H9 (cell line): ENCODE measurements around the gene GRID1. TPM values are rescaled to one million over a fixed set of nuclear protein-coding genes. Genes with fewer than 3 reads are reported as not detected.

ENCODE experiments used
- DNase-seq: peaks from one replicate; pipeline ENCODE4 v3.0.0-alpha.2; 2017
- H2AFZ ChIP-seq: one replicate; pipeline ENCODE4 v1.6.1; 2013; ENCODE audit warnings: mild to moderate bottlenecking, low read length, control low read depth, moderate library complexity
- H2AK5ac ChIP-seq: 2 replicates; pipeline ENCODE4 v1.6.1; 2013; ENCODE audit warnings: low read length, control low read depth, mixed read lengths; ENCODE audit not compliant: insufficient read length
- H2BK120ac ChIP-seq: one replicate; pipeline ENCODE4 v1.6.1; 2013; ENCODE audit warnings: low read depth, mild to moderate bottlenecking, low read length, control low read depth, inconsistent platforms; ENCODE audit not compliant: poor library complexity, severe bottlenecking
- H2BK12ac ChIP-seq: 2 replicates; pipeline ENCODE4 v1.6.1; 2013; ENCODE audit warnings: low read length, control low read depth, mixed read lengths, low read depth; ENCODE audit not compliant: insufficient read length
- H2BK15ac ChIP-seq: 2 replicates; pipeline ENCODE4 v1.6.1; 2013; ENCODE audit warnings: low read depth, low read length, control low read depth
- H2BK20ac ChIP-seq: one replicate; pipeline ENCODE4 v1.6.1; 2013; ENCODE audit warnings: low read depth, mild to moderate bottlenecking, low read length, control low read depth, inconsistent platforms; ENCODE audit not compliant: poor library complexity, severe bottlenecking
- H2BK5ac ChIP-seq: 2 replicates; pipeline ENCODE4 v1.6.1; 2013; ENCODE audit warnings: low read length, control low read depth, mixed read lengths; ENCODE audit not compliant: insufficient read length
- H3K14ac ChIP-seq: 2 replicates; pipeline ENCODE4 v1.6.1; 2013; ENCODE audit warnings: low read length, control low read depth; ENCODE audit not compliant: insufficient read depth
- H3K18ac ChIP-seq: 2 replicates; pipeline ENCODE4 v1.6.1; 2013; ENCODE audit warnings: low read depth, mild to moderate bottlenecking, mixed read lengths, low read length, control low read depth; ENCODE audit not compliant: insufficient read length
- H3K23ac ChIP-seq: 2 replicates; pipeline ENCODE4 v1.6.1; 2013; ENCODE audit warnings: low read length, control low read depth, mixed read lengths, low read depth; ENCODE audit not compliant: insufficient read length
- H3K23me2 ChIP-seq: 2 replicates; pipeline ENCODE4 v1.6.1; 2013; ENCODE audit warnings: low read depth, mild to moderate bottlenecking, mixed read lengths, low read length, control low read depth; ENCODE audit not compliant: insufficient read length, poor library complexity, severe bottlenecking
- H3K27ac ChIP-seq: 2 replicates; pipeline ENCODE4 v1.5.1; 2013; ENCODE audit warnings: low read length, control low read depth, mixed read lengths, low read depth; ENCODE audit not compliant: insufficient read length
- H3K27me3 ChIP-seq: 2 replicates; pipeline ENCODE4 v1.6.1; 2013; ENCODE audit warnings: low read length, control low read depth, inconsistent platforms; ENCODE audit not compliant: insufficient read depth
- H3K4ac ChIP-seq: 2 replicates; pipeline ENCODE4 v1.6.1; 2013; ENCODE audit warnings: low read depth, mild to moderate bottlenecking, control low read depth, inconsistent platforms, low read length, moderate library complexity
- H3K4me1 ChIP-seq: 2 replicates; pipeline ENCODE4 v1.6.1; 2013; ENCODE audit warnings: low read length, control low read depth, inconsistent platforms; ENCODE audit not compliant: insufficient read depth
- H3K4me2 ChIP-seq: 2 replicates; pipeline ENCODE4 v1.6.1; 2013; ENCODE audit warnings: low read length, control low read depth, mixed read lengths; ENCODE audit not compliant: insufficient read length, insufficient read depth
- H3K56ac ChIP-seq: 2 replicates; pipeline ENCODE4 v1.6.1; 2013; ENCODE audit warnings: low read depth, mild to moderate bottlenecking, mixed read lengths, low read length, control low read depth; ENCODE audit not compliant: insufficient read length
- H3K79me1 ChIP-seq: 2 replicates; pipeline ENCODE4 v1.6.1; 2013; ENCODE audit warnings: low read depth, mild to moderate bottlenecking, moderate library complexity, low read length, control low read depth, inconsistent platforms; ENCODE audit not compliant: insufficient read depth, poor library complexity, severe bottlenecking
- H3K79me2 ChIP-seq: 2 replicates; pipeline ENCODE4 v1.6.1; 2013; ENCODE audit warnings: low read length, control low read depth, inconsistent platforms; ENCODE audit not compliant: insufficient read depth
- H3K9ac ChIP-seq: 2 replicates; pipeline ENCODE4 v1.6.1; 2013; ENCODE audit warnings: low read length, control low read depth, mixed read lengths; ENCODE audit not compliant: insufficient read length; ENCODE audit errors: extremely low read depth
- H3K9me3 ChIP-seq: one replicate; pipeline ENCODE4 v1.6.1; 2013; ENCODE audit warnings: low read depth, low read length, inconsistent platforms; ENCODE audit not compliant: control insufficient read depth
- H3T11ph ChIP-seq: one replicate; pipeline ENCODE4 v1.6.1; 2013; ENCODE audit warnings: mild to moderate bottlenecking, low read length, control low read depth, inconsistent platforms
- H4K20me1 ChIP-seq: one replicate; pipeline ENCODE4 v1.6.1; 2013; ENCODE audit not compliant: control insufficient read depth, insufficient read length, insufficient read depth
- H4K5ac ChIP-seq: 2 replicates; pipeline ENCODE4 v1.6.1; 2013; ENCODE audit warnings: low read depth, mild to moderate bottlenecking, mixed read lengths, low read length, control low read depth; ENCODE audit not compliant: insufficient read length
- H4K8ac ChIP-seq: replicated peaks from 2 replicates; pipeline ENCODE4 v1.6.1; 2013; ENCODE audit warnings: low read length, control low read depth, mixed read lengths, low read depth; ENCODE audit not compliant: insufficient read length
- H4K91ac ChIP-seq: 2 replicates; pipeline ENCODE4 v1.6.1; 2013; ENCODE audit warnings: low read depth, mild to moderate bottlenecking, moderate library complexity, mixed read lengths, low read length, control low read depth; ENCODE audit not compliant: insufficient read length
- H3K27ac Mint-ChIP-seq, 3 experiments: 2 replicates in 2 of 3; 3 replicates in 1 of 3; pipeline ENCODE4 v1.8.0; 2020 to 2021; ENCODE audit warnings: mixed read lengths in 3 of 3, mild to moderate bottlenecking in 1 of 3, moderate library complexity in 1 of 3
- H3K27me3 Mint-ChIP-seq: 2 replicates; pipeline ENCODE4 v1.8.0; 2021; ENCODE audit warnings: low read depth, mild to moderate bottlenecking, moderate library complexity, mixed read lengths
- H3K36me3 Mint-ChIP-seq, 3 experiments: 2 replicates in 2 of 3; 3 replicates in 1 of 3; pipeline ENCODE4 v1.8.0; 2020 to 2021; ENCODE audit warnings: low read depth in 3 of 3, mixed read lengths in 3 of 3; ENCODE audit not compliant: insufficient read depth in 1 of 3
- H3K4me1 Mint-ChIP-seq, 2 experiments: 2 replicates each; pipeline ENCODE4 v1.8.0; 2020; ENCODE audit warnings: mixed read lengths in 2 of 2
- H3K4me3 Mint-ChIP-seq, 2 experiments: 2 replicates in 1 of 2; 3 replicates in 1 of 2; pipeline ENCODE4 v1.8.0; 2020 to 2021; ENCODE audit warnings: mild to moderate bottlenecking in 2 of 2, mixed read lengths in 2 of 2, moderate library complexity in 1 of 2
- H3K9me3 Mint-ChIP-seq, 2 experiments: 2 replicates in 1 of 2; 3 replicates in 1 of 2; pipeline ENCODE4 v1.8.0; 2020; ENCODE audit warnings: mild to moderate bottlenecking in 2 of 2, mixed read lengths in 2 of 2, moderate library complexity in 1 of 2
- CTCF ChIP-seq: fragments of 200-600 bp; sonication (generic); conservative IDR thresholded peaks from 3 replicates; pipeline ENCODE4 v1.8.0; 2021; ENCODE audit warnings: antibody characterized with exemption, mild to moderate bottlenecking
- WGBS: extraction: QIAGEN DNeasy Blood & Tissue Kit; methylation state at CpG from one replicate; pipeline ENCODE4 v1.1.7; 2013; ENCODE audit warnings: missing lambda C conversion rate, low lambda C conversion rate, mixed read lengths; ENCODE audit not compliant: insufficient read length; ENCODE audit errors: extremely low coverage; 5-methylcytosine and 5-hydroxymethylcytosine counted together
- total RNA-seq: library from RNA; stranded (reverse); gene quantifications from 2 replicates; pipeline ENCODE4 v1.2.1, GENCODE V29; 2021

GRID1 gene
- total RNA-seq, 1 experiment from 2014 or later, result 0.35 TPM

DNA sequence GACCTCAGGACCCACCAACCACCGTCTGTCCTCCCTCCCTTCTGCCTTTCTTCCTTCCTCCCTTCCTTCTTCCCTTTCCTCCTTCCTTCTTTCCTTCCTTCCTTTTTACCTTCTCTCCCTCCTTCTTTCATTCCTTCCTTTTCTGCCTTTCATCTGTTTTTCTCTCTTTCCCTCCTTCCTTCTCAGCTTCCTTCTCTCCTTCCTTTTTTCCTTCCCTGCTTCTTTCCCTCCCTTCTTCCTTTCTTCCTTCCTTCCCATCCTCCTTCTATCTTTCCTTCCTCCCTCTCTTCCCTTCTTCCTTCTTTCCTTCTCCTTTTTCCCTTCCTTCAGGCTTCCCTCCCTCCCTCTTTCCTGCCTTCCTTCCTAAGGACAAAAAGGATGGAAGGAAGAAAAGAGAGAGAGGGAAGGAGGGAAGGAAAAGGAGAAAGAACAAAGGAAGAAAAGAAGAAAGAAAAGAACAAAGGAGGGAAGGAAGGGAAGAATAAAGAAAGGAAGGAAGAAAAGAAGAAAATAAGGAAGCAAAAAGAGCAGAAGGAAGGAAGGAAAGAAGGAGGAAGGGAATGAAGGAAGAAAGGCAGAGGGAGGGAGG, 405.0 kb downstream of the GRID1 start:
- Mint-ChIP-seq H3K27ac (peak overlapping the region in 1 of 3 experiments; percentile 27; a peak in 1 of 7 replicates), H3K27me3 (peaks cover 12% of the 10 kb centered on the region), H3K4me3 (no peak overlapping the region), H3K9me3 (peaks cover 19 to 24% of the 10 kb centered on the region in 2 experiments), H3K4me1 (no peaks in the 10 kb centered on the region), H3K36me3 (peaks cover 0 to 5% (median 0%) of the 10 kb centered on the region in 3 experiments; a peak in 2 of 7 replicates)
- DNase-seq, result no peak
- Histone ChIP-seq H3K9ac (no peak overlapping the region), H3K23me2 (no peaks in the 10 kb centered on the region), H2BK12ac (no peak overlapping the region), H3K14ac (no peak overlapping the region), H3K4ac (no peak overlapping the region), H4K5ac (no peak overlapping the region), H3K9me3 (no peaks in the 10 kb centered on the region), H2AFZ (no peak overlapping the region), H4K20me1 (no peaks in the 10 kb centered on the region), H3K27me3 (no peaks in the 10 kb centered on the region), H2BK120ac (no peak overlapping the region), H2BK5ac (no peak overlapping the region), H3K79me1 (no peaks in the 10 kb centered on the region), H3K23ac (no peak overlapping the region), H2BK20ac (no peak overlapping the region), H3K56ac (no peak overlapping the region), H4K8ac (no peak overlapping the region), H2AK5ac (no peak overlapping the region), H3T11ph (no peak overlapping the region), H3K4me2 (no peak overlapping the region), H3K18ac (no peak overlapping the region), H3K79me2 (no peaks in the 10 kb centered on the region), H3K27ac (no peak overlapping the region), H4K91ac (no peak overlapping the region), H2BK15ac (no peak overlapping the region), H3K4me1 (no peaks in the 10 kb centered on the region)
- TF ChIP-seq CTCF, result no peak
- WGBS, result no CpG with 5 or more reads among the region's 1 CpG
